ENCODE data around the gene SH3BP5L.

DNA sequence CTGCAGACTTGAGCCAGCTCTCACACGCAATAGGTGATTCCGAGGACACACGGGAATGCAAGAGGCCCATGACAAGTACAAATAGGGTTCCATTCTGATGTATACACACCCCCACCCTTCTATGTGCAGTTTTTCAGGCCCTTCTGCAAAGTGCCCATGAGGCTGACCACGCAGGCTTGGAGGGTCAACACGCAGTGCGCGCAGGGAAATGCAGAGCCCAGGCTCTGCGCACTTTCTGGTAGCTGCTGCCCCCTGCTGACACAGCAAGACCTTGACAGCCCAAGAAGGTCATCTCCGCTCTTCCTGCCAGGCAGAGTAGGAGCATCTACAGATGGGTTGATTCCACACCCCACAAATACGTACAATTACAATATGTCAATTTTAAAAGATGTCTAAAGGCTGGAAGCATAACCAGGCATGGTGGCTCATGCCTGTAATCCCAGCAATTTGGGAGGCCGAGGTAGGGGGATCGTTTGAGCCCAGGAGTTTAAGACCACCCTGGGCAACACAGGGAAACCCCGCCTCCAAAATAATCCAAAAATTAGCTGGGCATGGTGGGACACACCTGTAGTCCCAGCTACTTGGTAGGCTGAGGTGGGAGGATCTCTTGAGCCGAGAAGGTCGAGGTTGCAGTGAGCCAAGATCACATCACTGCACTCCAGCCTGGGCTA is 18.5 kb downstream of the SH3BP5L start:
- TF ChIP-seq, protein P1, sequence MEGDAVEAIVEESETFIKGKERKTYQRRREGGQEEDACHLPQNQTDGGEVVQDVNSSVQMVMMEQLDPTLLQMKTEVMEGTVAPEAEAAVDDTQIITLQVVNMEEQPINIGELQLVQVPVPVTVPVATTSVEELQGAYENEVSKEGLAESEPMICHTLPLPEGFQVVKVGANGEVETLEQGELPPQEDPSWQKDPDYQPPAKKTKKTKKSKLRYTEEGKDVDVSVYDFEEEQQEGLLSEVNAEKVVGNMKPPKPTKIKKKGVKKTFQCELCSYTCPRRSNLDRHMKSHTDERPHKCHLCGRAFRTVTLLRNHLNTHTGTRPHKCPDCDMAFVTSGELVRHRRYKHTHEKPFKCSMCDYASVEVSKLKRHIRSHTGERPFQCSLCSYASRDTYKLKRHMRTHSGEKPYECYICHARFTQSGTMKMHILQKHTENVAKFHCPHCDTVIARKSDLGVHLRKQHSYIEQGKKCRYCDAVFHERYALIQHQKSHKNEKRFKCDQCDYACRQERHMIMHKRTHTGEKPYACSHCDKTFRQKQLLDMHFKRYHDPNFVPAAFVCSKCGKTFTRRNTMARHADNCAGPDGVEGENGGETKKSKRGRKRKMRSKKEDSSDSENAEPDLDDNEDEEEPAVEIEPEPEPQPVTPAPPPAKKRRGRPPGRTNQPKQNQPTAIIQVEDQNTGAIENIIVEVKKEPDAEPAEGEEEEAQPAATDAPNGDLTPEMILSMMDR (IDR thresholded peaks at IDR 0.05) = peak; percentile 87 to 93 (median 90)
- TF ChIP-seq POLR2A (IDR thresholded peaks at IDR 0.05) = no peak
